ENCODE measurements around the gene GRID1. TPM values are rescaled to one million over a fixed set of nuclear protein-coding genes. Genes with fewer than 3 reads are reported as not detected.

GRID1 gene
- total RNA-seq, 1 experiment from 2014 or later = not detected

DNA sequence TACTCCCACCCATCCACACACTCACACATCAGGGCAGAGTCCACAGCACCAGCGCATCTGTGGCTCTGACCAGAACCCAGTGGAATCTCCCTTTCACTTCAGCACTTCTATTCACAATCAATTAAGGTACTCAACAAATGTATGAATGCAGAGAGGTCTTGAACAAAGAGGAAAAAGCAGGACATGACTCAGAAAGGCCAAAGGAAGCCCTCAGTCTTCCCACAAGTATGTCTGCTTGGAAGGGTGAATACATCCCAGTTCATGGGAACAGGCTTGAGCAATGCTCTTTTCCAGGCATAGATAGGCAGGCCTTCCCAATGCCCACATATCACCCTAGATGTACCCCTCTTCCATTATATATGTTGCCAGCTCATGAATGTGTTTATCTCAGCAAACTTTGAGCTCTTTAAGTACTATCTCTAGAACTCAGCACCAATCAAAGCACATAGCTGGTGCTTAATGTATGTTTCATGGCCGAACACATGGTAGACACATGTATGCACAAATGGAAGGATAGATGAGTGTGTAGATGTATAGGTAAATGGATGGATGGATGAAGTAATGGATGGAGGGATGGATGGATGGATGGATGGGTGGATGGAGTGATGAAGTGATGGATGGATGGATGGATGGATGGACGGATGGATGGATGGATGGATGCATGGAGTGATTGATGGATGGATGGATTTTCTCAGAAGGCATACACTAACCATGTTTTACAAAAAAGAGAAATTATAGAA lies 507.6 kb downstream of the GRID1 start:
- no peaks in the 10 kb centered on the region for H3K9me3 ChIP-seq (ENCODE audit: low read length)
- intact Hi-C loops (cut with micrococcal nuclease) = no loop called here
- no peaks in the 10 kb centered on the region for H4K20me1 ChIP-seq (ENCODE audit: low read length)
- DNase-seq = no peak
- H3F3A ChIP-seq (ENCODE audit: low read length, unreplicated experiment) = no peaks in the 10 kb centered on the region
- no peak overlapping the region for H3K27ac ChIP-seq (ENCODE audit: low read length)
- TF ChIP-seq EZH2 (IDR thresholded peaks at IDR 0.05; ENCODE audit: low read length, unreplicated experiment) = no peak
- no peak for TF ChIP-seq EZH2phosphoT487 (IDR thresholded peaks at IDR 0.05; ENCODE audit: borderline replicate concordance, low read length)
- TF ChIP-seq CTCF (conservative IDR thresholded peaks at IDR 0.05; ENCODE audit: low read depth, low read length) = no peak
- BruUV-seq (replicated peaks) = no TSS peak
- no peak overlapping the region for H3K4me3 ChIP-seq (ENCODE audit: low read length)
- CTCF ChIA-PET = no interaction called here
- no peaks in the 10 kb centered on the region for H3K27me3 ChIP-seq (ENCODE audit: low read length)
- no peaks in the 10 kb centered on the region for H3K9me2 ChIP-seq (replicated peaks; ENCODE audit: low read length)
- no peaks in the 10 kb centered on the region for H3K4me1 ChIP-seq (ENCODE audit: insufficient read depth, low read length)
- no peak overlapping the region for H2AFZ ChIP-seq (ENCODE audit: low read length)
- H3K9ac ChIP-seq (ENCODE audit: low read length) = no peak overlapping the region
- no peaks in the 10 kb centered on the region for H3K79me2 ChIP-seq (ENCODE audit: low read length)
- H3K4me2 ChIP-seq (ENCODE audit: low read length) = no peak overlapping the region
- H3K36me3 ChIP-seq (ENCODE audit: low read depth, low read length) = no peaks in the 10 kb centered on the region
- no peak for ATAC-seq
- POLR2A ChIA-PET (ENCODE audit: unreplicated experiment) = no interaction called here

DNA sequence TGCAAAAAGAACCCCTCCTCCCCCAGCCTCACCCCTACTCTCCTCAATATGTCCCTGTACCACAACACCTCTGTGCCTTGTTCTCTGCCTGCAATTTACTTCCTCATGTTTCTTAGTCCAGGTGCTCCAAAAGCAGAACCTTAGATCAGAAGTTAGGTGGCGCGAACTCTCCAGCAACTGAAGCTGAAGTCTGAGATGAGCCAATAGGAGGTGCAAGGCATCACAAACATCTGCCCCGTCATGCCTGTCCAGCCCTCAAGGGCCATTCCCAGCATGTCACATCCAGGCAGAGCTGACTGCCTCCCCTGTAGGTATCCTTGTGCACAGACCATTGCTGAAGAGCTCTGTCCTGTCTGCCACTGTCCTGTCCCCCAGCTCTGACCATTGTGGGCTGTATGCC lies 508.8 kb downstream of the GRID1 start:
- TF ChIP-seq EZH2 (IDR thresholded peaks at IDR 0.05; ENCODE audit: low read length, unreplicated experiment) = no peak
- no peak for TF ChIP-seq EZH2phosphoT487 (IDR thresholded peaks at IDR 0.05; ENCODE audit: borderline replicate concordance, low read length)
- no peak for TF ChIP-seq CTCF (conservative IDR thresholded peaks at IDR 0.05; ENCODE audit: low read depth, low read length)
- no peaks in the 10 kb centered on the region for H3K36me3 ChIP-seq (ENCODE audit: low read depth, low read length)
- intact Hi-C loops (cut with micrococcal nuclease) = no loop called here
- no peak overlapping the region for H3K27ac ChIP-seq (ENCODE audit: low read length)
- H3K9me2 ChIP-seq (replicated peaks; ENCODE audit: low read length) = no peaks in the 10 kb centered on the region
- POLR2A ChIA-PET (ENCODE audit: unreplicated experiment) = no interaction called here
- no peak overlapping the region for H3K4me2 ChIP-seq (ENCODE audit: low read length)
- no peaks in the 10 kb centered on the region for H3K9me3 ChIP-seq (ENCODE audit: low read length)
- CTCF ChIA-PET = no interaction called here
- H3K27me3 ChIP-seq (ENCODE audit: low read length) = no peaks in the 10 kb centered on the region
- H3K4me1 ChIP-seq (ENCODE audit: insufficient read depth, low read length) = no peaks in the 10 kb centered on the region
- no peaks in the 10 kb centered on the region for H4K20me1 ChIP-seq (ENCODE audit: low read length)
- ATAC-seq (no peak), DNase-seq (no peak)
- H3K9ac ChIP-seq (ENCODE audit: low read length) = no peak overlapping the region
- H2AFZ ChIP-seq (ENCODE audit: low read length) = no peak overlapping the region
- H3K4me3 ChIP-seq (ENCODE audit: low read length) = no peak overlapping the region
- no TSS peak for BruUV-seq (replicated peaks)
- no peaks in the 10 kb centered on the region for H3K79me2 ChIP-seq (ENCODE audit: low read length)
- no peaks in the 10 kb centered on the region for H3F3A ChIP-seq (ENCODE audit: low read length, unreplicated experiment)

DNA sequence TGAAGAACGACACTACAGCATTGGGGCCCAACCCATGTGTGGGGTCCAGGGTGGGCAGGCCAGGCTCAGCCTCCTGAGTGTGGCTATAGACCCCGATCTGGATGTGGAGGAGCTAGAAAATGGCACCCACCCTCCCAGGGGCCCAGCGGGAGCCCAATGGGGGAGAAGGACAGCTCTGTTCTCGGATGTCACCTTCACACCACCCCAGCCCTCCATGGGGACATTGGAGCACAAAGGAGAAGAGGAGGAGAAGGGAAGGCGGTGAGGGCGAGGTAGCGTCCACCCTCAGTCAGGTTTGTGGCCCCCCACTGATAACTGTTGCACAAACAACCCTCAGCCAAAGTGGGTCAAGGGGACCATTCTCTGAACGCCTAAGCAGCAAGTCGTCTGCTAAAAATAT lies 509.3 kb downstream of the GRID1 start:
- no peak overlapping the region for H3K4me2 ChIP-seq (ENCODE audit: low read length)
- H2AFZ ChIP-seq (ENCODE audit: low read length) = no peak overlapping the region
- no peaks in the 10 kb centered on the region for H3F3A ChIP-seq (ENCODE audit: low read length, unreplicated experiment)
- H3K27ac ChIP-seq (ENCODE audit: low read length) = no peak overlapping the region
- H3K9ac ChIP-seq (ENCODE audit: low read length) = no peak overlapping the region
- DNase-seq (no peak), ATAC-seq (no peak)
- H4K20me1 ChIP-seq (ENCODE audit: low read length) = no peaks in the 10 kb centered on the region
- H3K9me3 ChIP-seq (ENCODE audit: low read length) = no peaks in the 10 kb centered on the region
- no peaks in the 10 kb centered on the region for H3K9me2 ChIP-seq (replicated peaks; ENCODE audit: low read length)
- no peaks in the 10 kb centered on the region for H3K36me3 ChIP-seq (ENCODE audit: low read depth, low read length)
- intact Hi-C loops (cut with micrococcal nuclease) = no loop called here
- POLR2A ChIA-PET (ENCODE audit: unreplicated experiment) = no interaction called here
- CTCF ChIA-PET = no interaction called here
- no peaks in the 10 kb centered on the region for H3K27me3 ChIP-seq (ENCODE audit: low read length)
- TF ChIP-seq EZH2phosphoT487 (IDR thresholded peaks at IDR 0.05; ENCODE audit: borderline replicate concordance, low read length) (no peak), CTCF (conservative IDR thresholded peaks at IDR 0.05; ENCODE audit: low read depth, low read length) (no peak), EZH2 (IDR thresholded peaks at IDR 0.05; ENCODE audit: low read length, unreplicated experiment) (no peak)
- H3K79me2 ChIP-seq (ENCODE audit: low read length) = no peaks in the 10 kb centered on the region
- H3K4me3 ChIP-seq (ENCODE audit: low read length) = no peak overlapping the region
- no peaks in the 10 kb centered on the region for H3K4me1 ChIP-seq (ENCODE audit: insufficient read depth, low read length)
- no TSS peak for BruUV-seq (replicated peaks)

Data from PC-3 (cell line).